GM13976 (cell line): ENCODE measurements around the gene GGT6.

Experiments
- DNase-seq: peaks from one replicate; pipeline ENCODE4 v3.0.0; 2012; ENCODE audit warnings: low spot score
- CTCF ChIP-seq: IDR thresholded peaks from 2 replicates; pipeline ENCODE4 v1.5.1; 2012; ENCODE audit warnings: borderline replicate concordance, mild to moderate bottlenecking; ENCODE audit not compliant: insufficient read depth; ENCODE audit errors: extremely low read depth, missing control alignments, control extremely low read depth
- in situ Hi-C: fragments of 300-500 bp; cut with MboI; formaldehyde crosslinking; loops from one replicate; pipeline ENCODE4 v1.12.0; 2022; ENCODE audit warnings: low sequenced_read_pairs, mixed read lengths, inconsistent platforms; ENCODE audit not compliant: unreplicated experiment

Gene GGT6

GRCh38 chr17:4523946-4524345 is 36.4 kb downstream of the GGT6 start:
- TF ChIP-seq CTCF, result no peak
- no peak for DNase-seq
- in situ Hi-C loops, result no loop called here

GRCh38 chr17:4522661-4523060 is 37.7 kb downstream of the GGT6 start:
- DNase-seq, result no peak
- no peak for TF ChIP-seq CTCF
- in situ Hi-C loops, result no loop called here

GRCh38 chr17:4520894-4521600 is 39.3 kb downstream of the GGT6 start:
- DNase-seq, result no peak
- in situ Hi-C loops, result no loop called here
- no peak for TF ChIP-seq CTCF

- in situ Hi-C loops, result no loop called here
- TF ChIP-seq CTCF, result no peak
- DNase-seq, result no peak
Measured at GRCh38 chr17:4520060-4520893, 40.1 kb downstream of the GGT6 start.

GRCh38 chr17:4519361-4519788 is 41.0 kb downstream of the GGT6 start:
- DNase-seq, result no peak
- no peak for TF ChIP-seq CTCF
- in situ Hi-C loops, result no loop called here

- no peak for DNase-seq
- no peak for TF ChIP-seq CTCF
- in situ Hi-C loops, result no loop called here
Measured at GRCh38 chr17:4518901-4519300, 41.5 kb downstream of the GGT6 start.
